ENCODE data around the gene RBMX2. TPM values are rescaled to one million over a fixed set of nuclear protein-coding genes. Genes with fewer than 3 reads are reported as not detected.
A peak's percentile ranks its signal among the peaks of the same experiment; 100 is the strongest.
"Not testable (repeated sequence)": the region's sequence is repeated elsewhere in the genome, so short reads cannot be mapped to it uniquely, and the experiment has no call there.

RBMX2 gene, protein sequence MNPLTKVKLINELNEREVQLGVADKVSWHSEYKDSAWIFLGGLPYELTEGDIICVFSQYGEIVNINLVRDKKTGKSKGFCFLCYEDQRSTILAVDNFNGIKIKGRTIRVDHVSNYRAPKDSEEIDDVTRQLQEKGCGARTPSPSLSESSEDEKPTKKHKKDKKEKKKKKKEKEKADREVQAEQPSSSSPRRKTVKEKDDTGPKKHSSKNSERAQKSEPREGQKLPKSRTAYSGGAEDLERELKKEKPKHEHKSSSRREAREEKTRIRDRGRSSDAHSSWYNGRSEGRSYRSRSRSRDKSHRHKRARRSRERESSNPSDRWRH
- polyA plus RNA-seq (2011; rRNA removed) (20.3 and 24.0 TPM in 2 replicates), polyA minus RNA-seq (2011; rRNA and poly(A)+ RNA removed) (6.1 and 10.3 TPM in 2 replicates)

DNA sequence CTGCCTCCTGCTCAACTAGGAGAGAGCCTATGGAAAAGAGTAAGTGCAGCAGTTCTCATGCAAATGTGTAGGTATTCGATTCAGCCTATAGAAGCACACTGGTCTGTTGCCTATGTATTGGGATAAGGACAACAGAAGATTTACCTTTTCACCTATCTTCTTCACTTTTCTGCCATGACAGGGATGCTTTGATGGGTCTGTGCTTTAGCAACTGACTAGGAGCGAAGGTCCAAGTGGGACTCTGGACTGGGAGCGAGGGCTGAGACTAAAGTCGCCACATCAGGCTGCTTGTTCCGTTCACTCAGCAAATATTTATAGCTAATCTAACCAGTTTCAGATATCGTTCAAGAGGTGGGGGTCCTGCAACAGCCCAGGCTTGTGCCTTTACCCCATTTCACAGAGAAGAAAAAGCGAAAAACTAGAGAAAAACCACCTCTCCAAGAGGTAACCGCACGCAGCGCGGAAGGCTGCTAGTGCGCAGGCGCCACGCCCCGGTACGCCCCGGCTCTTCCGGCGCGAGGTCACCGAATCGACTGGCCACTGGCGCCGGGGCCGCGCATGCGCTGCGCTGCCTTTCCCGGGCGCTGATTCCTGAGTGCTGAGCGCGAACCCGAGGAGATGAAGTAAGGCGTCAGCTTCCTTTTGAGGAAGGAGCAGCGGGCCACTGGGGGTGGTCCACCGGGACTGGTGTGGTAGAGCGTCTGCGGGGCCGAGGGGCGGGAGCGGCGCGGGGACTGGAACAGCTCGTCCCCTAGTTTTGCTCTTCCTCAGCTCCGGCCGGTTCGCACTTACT is at the start of gene RBMX2:
TSS of gene RBMX2 (plus strand) at position 573 of the 793 bp plus-strand sequence. CDS start at position 619, 46 bp downstream.
- no peak within 1 kb of the TSS for H3K27ac ChIP-seq (ENCODE audit: low read depth, low read length)
- ChIA-PET POLR2A (no interaction called here), CTCF (interaction anchor here (1.4 to 2.8 kb wide), 3 partner anchors 9 to 515 kb away, joined by 4 to 17 read pairs (median 6); no protein-coding TSS in a partner anchor)
- TF ChIP-seq, protein P1, sequence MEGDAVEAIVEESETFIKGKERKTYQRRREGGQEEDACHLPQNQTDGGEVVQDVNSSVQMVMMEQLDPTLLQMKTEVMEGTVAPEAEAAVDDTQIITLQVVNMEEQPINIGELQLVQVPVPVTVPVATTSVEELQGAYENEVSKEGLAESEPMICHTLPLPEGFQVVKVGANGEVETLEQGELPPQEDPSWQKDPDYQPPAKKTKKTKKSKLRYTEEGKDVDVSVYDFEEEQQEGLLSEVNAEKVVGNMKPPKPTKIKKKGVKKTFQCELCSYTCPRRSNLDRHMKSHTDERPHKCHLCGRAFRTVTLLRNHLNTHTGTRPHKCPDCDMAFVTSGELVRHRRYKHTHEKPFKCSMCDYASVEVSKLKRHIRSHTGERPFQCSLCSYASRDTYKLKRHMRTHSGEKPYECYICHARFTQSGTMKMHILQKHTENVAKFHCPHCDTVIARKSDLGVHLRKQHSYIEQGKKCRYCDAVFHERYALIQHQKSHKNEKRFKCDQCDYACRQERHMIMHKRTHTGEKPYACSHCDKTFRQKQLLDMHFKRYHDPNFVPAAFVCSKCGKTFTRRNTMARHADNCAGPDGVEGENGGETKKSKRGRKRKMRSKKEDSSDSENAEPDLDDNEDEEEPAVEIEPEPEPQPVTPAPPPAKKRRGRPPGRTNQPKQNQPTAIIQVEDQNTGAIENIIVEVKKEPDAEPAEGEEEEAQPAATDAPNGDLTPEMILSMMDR (IDR thresholded peaks at IDR 0.05; ENCODE audit: low read depth, low read length) = no peak
- H3K9me3 ChIP-seq (ENCODE audit: control insufficient read depth, insufficient read depth, low read length) = no peaks in the 10 kb centered on the region
- DNase-seq (ENCODE audit: low read depth, low spot score) = peak; percentile 43
- H3K4me3 ChIP-seq (ENCODE audit: low read depth, low read length) = peak within 1 kb of the TSS; percentile 78
- no peaks in the 10 kb centered on the region for H3K27me3 ChIP-seq (ENCODE audit: control insufficient read depth, insufficient read depth, low read length)

- H3K9me3 ChIP-seq (ENCODE audit: control insufficient read depth, insufficient read depth, low read length); H3K4me3 ChIP-seq (ENCODE audit: low read depth, low read length); H3K27ac ChIP-seq (ENCODE audit: low read depth, low read length); POLR2A ChIA-PET; CTCF ChIA-PET; DNase-seq (ENCODE audit: low read depth, low spot score); H3K27me3 ChIP-seq (ENCODE audit: control insufficient read depth, insufficient read depth, low read length): not testable (repeated sequence)
Observed at GRCh38 chrX:130352050-130352449, 49.7 kb upstream of the RBMX2 start.

DNA sequence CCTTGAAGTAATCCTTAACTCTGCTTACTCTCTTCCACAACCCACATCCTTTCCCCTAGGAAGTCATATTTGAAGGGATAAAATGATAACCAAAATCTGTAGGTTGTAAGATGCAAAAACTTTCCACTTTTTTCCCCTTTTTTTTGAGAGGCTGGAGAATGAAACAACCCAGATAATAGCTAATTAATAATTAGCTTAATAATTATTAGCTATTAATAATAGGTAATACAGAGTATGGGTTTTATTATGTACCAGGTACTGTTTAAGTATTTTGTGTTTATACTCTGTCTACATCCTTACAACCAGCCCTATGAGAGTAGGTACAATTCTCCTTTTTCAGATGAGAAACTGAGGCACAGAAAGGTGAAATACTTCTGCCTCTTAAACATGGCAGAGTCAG is 25.7 kb upstream of the RBMX2 start:
- Histone ChIP-seq H3K27ac (ENCODE audit: low read depth, low read length) (no peak overlapping the region), H3K4me3 (ENCODE audit: low read depth, low read length) (no peak overlapping the region), H3K9me3 (ENCODE audit: control insufficient read depth, insufficient read depth, low read length) (no peaks in the 10 kb centered on the region), H3K27me3 (ENCODE audit: control insufficient read depth, insufficient read depth, low read length) (no peaks in the 10 kb centered on the region)
- CTCF ChIA-PET = interaction anchor here (1.3 kb wide), 1 partner anchor 17 kb away, joined by 4 read pairs; no protein-coding TSS in a partner anchor
- POLR2A ChIA-PET = no interaction called here
- TF ChIP-seq, protein P1 (IDR thresholded peaks at IDR 0.05; ENCODE audit: low read depth, low read length) = no peak
- no peak for DNase-seq (ENCODE audit: low read depth, low spot score)

DNA sequence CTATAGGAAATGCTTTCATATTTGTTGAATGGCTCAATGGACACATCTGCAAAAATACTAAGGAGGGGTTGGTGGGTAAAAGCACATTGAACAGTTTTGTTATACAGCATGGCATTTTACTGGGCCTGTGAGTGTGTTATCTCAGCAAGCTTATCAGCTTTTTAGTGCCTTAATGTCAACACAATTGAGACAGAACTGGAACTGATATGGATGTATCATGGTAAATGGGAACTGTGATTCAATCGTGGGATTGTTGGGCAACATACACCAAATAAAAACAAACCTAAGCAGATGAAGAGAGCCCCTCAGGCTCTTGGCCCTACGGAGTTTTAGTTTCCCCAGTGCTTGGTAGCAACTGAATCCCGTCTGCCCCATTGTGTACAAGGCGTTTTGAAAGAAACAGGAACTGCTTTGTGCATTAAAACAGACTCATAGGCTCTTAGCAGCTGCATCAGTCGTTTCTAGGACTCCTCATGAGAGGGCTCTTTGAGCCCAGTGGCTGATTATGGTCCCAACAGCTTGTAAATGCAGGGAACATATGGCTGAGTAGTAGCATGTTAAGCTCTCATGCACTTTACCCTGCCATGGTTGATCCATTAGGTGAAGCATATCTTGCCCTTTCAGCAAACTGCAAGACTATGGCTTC is 23.6 kb upstream of the RBMX2 start:
- Histone ChIP-seq H3K9me3 (ENCODE audit: control insufficient read depth, insufficient read depth, low read length) (no peaks in the 10 kb centered on the region), H3K27me3 (ENCODE audit: control insufficient read depth, insufficient read depth, low read length) (no peaks in the 10 kb centered on the region), H3K4me3 (ENCODE audit: low read depth, low read length) (no peak overlapping the region), H3K27ac (ENCODE audit: low read depth, low read length) (no peak overlapping the region)
- TF ChIP-seq, protein P1 (IDR thresholded peaks at IDR 0.05; ENCODE audit: low read depth, low read length) = no peak
- ChIA-PET POLR2A (no interaction called here), CTCF (no interaction called here)
- no peak for DNase-seq (ENCODE audit: low read depth, low spot score)

DNA sequence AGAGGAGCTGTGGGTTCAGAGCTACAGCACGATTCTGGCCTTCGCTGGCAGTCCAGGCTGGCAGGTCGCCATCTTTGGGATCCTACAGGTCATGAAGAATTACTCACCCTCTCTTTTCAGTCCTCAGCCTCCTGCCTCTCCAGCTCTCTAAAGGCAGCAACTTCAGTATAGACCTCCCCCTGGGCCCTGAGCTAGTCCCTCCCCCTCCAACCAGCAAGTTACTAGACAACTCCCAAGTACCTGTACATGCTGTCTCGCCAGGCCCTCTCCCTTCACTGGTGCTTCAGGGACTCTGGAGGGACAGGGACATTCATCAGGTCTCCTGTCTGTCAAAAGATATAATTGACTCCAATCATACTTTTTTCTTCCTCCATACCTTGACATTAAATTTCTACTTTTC is 16.3 kb upstream of the RBMX2 start, which contains the start of gene GPR119:
TSS of gene GPR119 (minus strand) at position 155 of the 400 bp plus-strand sequence. CDS start 227 bp downstream, outside the sequence.
- DNase-seq (ENCODE audit: low read depth, low spot score) = no peak
- Histone ChIP-seq H3K27me3 (ENCODE audit: control insufficient read depth, insufficient read depth, low read length) (no peaks in the 10 kb centered on the region), H3K27ac (ENCODE audit: low read depth, low read length) (no peak within 1 kb of the TSS), H3K4me3 (ENCODE audit: low read depth, low read length) (no peak within 1 kb of the TSS), H3K9me3 (ENCODE audit: control insufficient read depth, insufficient read depth, low read length) (no peaks in the 10 kb centered on the region)
- POLR2A ChIA-PET = no interaction called here
- TF ChIP-seq, protein P1 (IDR thresholded peaks at IDR 0.05; ENCODE audit: low read depth, low read length) = no peak
- CTCF ChIA-PET = interaction anchor here (1.7 kb wide), 1 partner anchor 531 kb away, joined by 4 read pairs; no protein-coding TSS in a partner anchor

All from AG04450 (cell line).